ENCODE results near the gene GABPB2. TPM values are rescaled to one million over a fixed set of nuclear protein-coding genes. Genes with fewer than 3 reads are reported as not detected.
A peak's percentile ranks its signal among the peaks of the same experiment; 100 is the strongest.

GABPB2 gene
- polyA plus RNA-seq, 1 of the 3 experiments (the other 2 are of a cell fraction): 2.4 TPM

- TF ChIP-seq CTCF (IDR thresholded peaks at IDR 0.05) (no peak), NFIC (IDR thresholded peaks at IDR 0.05; ENCODE audit: borderline replicate concordance) (no peak)
Measured at GRCh38 chr1:151056149-151056548, 14.4 kb upstream of the GABPB2 start (continued).

GRCh38 chr1:151058692-151059091 lies 11.9 kb upstream of the GABPB2 start:
- no peak for TF ChIP-seq NRF1 (IDR thresholded peaks at IDR 0.05; ENCODE audit: low read depth, low read length)
- TF ChIP-seq JUND (IDR thresholded peaks at IDR 0.05): no peak
- no peak for TF ChIP-seq POLR2AphosphoS5 (IDR thresholded peaks at IDR 0.05; ENCODE audit: low read depth, low read length)
- no peak for TF ChIP-seq EP300 (IDR thresholded peaks at IDR 0.05; ENCODE audit: borderline replicate concordance in 1 of 2, low read depth in 1 of 2, low read length in 1 of 2)
- no peak for TF ChIP-seq FOXJ3 (CRISPR knock-in tag; IDR thresholded peaks at IDR 0.05)
- no peak for TF ChIP-seq TEAD4 (IDR thresholded peaks at IDR 0.05; ENCODE audit: borderline replicate concordance, insufficient read depth)
- Histone ChIP-seq H3K4me2 (peak overlapping the region; percentile 91), H2AFZ (ENCODE audit: low read depth) (no peak overlapping the region; the same call in 1 of the 2 replicates), H3K79me2 (ENCODE audit: insufficient read depth) (peaks cover 88% of the 10 kb centered on the region), H3K9me2 (no peaks in the 10 kb centered on the region), H3K9ac (peak overlapping the region; percentile 93), H3K27ac (ENCODE audit: low read depth in 2 of 2, low read length in 1 of 2) (peak overlapping the region; percentile 99), H3K27me3 (ENCODE audit: insufficient read depth) (no peaks in the 10 kb centered on the region), H3K4me1 (ENCODE audit: control insufficient read depth in 1 of 2, insufficient read depth in 2 of 2, low read depth in 1 of 2, low read length in 1 of 2) (peaks cover 7 to 27% of the 10 kb centered on the region in 2 experiments; a peak in 3 of 4 replicates), H3K36me3 (replicated peaks in 1 of 2; ENCODE audit: control insufficient read depth in 1 of 2, insufficient read depth in 2 of 2, low read length in 1 of 2) (peaks cover 30 to 32% of the 10 kb centered on the region in 2 experiments), H3K9me3 (no peaks in the 10 kb centered on the region), H3K4me3 (ENCODE audit: low read depth in 2 of 2, low read length in 1 of 2) (peak overlapping the region; percentile 79 to 81), H3F3A (replicated peaks; ENCODE audit: insufficient read depth) (peaks cover 29% of the 10 kb centered on the region), H4K20me1 (ENCODE audit: insufficient read depth) (peaks cover 36% of the 10 kb centered on the region)
- POLR2A ChIA-PET: interaction anchor here (1.9 to 2.9 kb wide), 3 partner anchors 7 to 52 kb away, joined by 6 to 24 read pairs (median 9); partner anchors contain the start of genes C1orf56 and MINDY1
- WGBS (ENCODE audit: low lambda C conversion rate): 0% methylated on average over 4 of the region's 10 CpGs
- CTCF ChIA-PET: interaction anchor here (0.6 to 7.4 kb wide), 12 partner anchors 10 to 468 kb away, joined by 3 to 67 read pairs (median 6); partner anchors contain the start of genes C1orf56, GABPB2, MINDY1 and TNFAIP8L2
- peak; percentile 53 for DNase-seq

- Histone ChIP-seq H3K36me3 (replicated peaks in 1 of 2; ENCODE audit: control insufficient read depth in 1 of 2, insufficient read depth in 2 of 2, low read length in 1 of 2) (peaks cover 25 to 28% of the 10 kb centered on the region in 2 experiments), H3K79me2 (ENCODE audit: insufficient read depth) (peaks cover 95% of the 10 kb centered on the region), H2AFZ (ENCODE audit: low read depth) (peak within 1 kb of the TSS; percentile 83), H3F3A (replicated peaks; ENCODE audit: insufficient read depth) (peaks cover 27% of the 10 kb centered on the region), H4K20me1 (ENCODE audit: insufficient read depth) (peaks cover 40% of the 10 kb centered on the region), H3K27ac (ENCODE audit: low read depth in 2 of 2, low read length in 1 of 2) (peak within 1 kb of the TSS; percentile 99), H3K9me3 (no peaks in the 10 kb centered on the region), H3K9ac (peak within 1 kb of the TSS; percentile 93), H3K4me1 (ENCODE audit: control insufficient read depth in 1 of 2, insufficient read depth in 2 of 2, low read depth in 1 of 2, low read length in 1 of 2) (peaks cover 11 to 29% of the 10 kb centered on the region in 2 experiments), H3K9me2 (no peaks in the 10 kb centered on the region), H3K4me3 (ENCODE audit: low read depth in 2 of 2, low read length in 1 of 2) (peak within 1 kb of the TSS; percentile 79 to 81), H3K4me2 (peak within 1 kb of the TSS; percentile 91), H3K27me3 (ENCODE audit: insufficient read depth) (no peaks in the 10 kb centered on the region)
- DNase-seq: peak; percentile 93
- under 1% methylated on average over 43 of the region's 58 CpGs for WGBS (ENCODE audit: low lambda C conversion rate)
- ChIA-PET POLR2A (interaction anchor here (0.6 to 2.9 kb wide), 6 partner anchors 8 to 83 kb away, joined by 3 to 24 read pairs (median 4); partner anchors contain the start of genes C1orf56 and MINDY1), CTCF (interaction anchor here (0.6 to 7.4 kb wide), 14 partner anchors 11 to 492 kb away, joined by 3 to 67 read pairs (median 4); partner anchors contain the start of genes C1orf56, GABPB2, MINDY1 and TNFAIP8L2)
- TF ChIP-seq POLR2AphosphoS5 (IDR thresholded peaks at IDR 0.05; ENCODE audit: low read depth, low read length) (peak; percentile 83; the same call in 1 of the 2 replicates), GATA2 (CRISPR knock-in tag; IDR thresholded peaks at IDR 0.05) (no peak), USF2 (IDR thresholded peaks at IDR 0.05; ENCODE audit: borderline replicate concordance, low read depth, low read length) (no peak), RXRA (IDR thresholded peaks at IDR 0.05; ENCODE audit: borderline replicate concordance, low read depth) (no peak), MAX (IDR thresholded peaks at IDR 0.05; ENCODE audit: low read depth) (peak; percentile 63; the same call in 1 of the 2 replicates), SIN3A (IDR thresholded peaks at IDR 0.05; ENCODE audit: borderline replicate concordance, low read depth, low read length) (no peak), NFIC (IDR thresholded peaks at IDR 0.05; ENCODE audit: borderline replicate concordance) (no peak), RCOR1 (IDR thresholded peaks at IDR 0.05; ENCODE audit: low read length) (0 out of 2 replicates have a peak, but pooled peaks have one; percentile 15), TEAD4 (IDR thresholded peaks at IDR 0.05; ENCODE audit: borderline replicate concordance, insufficient read depth) (no peak), YY1 (IDR thresholded peaks at IDR 0.05; ENCODE audit: low read depth) (no peak; the same call in 1 of the 2 replicates), PBX3 (IDR thresholded peaks at IDR 0.05) (peak; percentile 27; the same call in 1 of the 2 replicates), TCF12 (IDR thresholded peaks at IDR 0.05) (no peak; the same call in 1 of the 2 replicates)
Measured at GRCh38 chr1:151059109-151060006, 11.2 kb upstream of the GABPB2 start, which contains the start of gene CDC42SE1. Gene CDC42SE1 (minus strand): TSS chr1:151059622. CDS start chr1:151055730, 3,892 bp downstream.

All from SK-N-SH (cell line).